ENCODE data around the gene PLEKHG4. TPM values are rescaled to one million over a fixed set of nuclear protein-coding genes. Genes with fewer than 3 reads are reported as not detected.

Gene PLEKHG4
- total RNA-seq, 1 experiment from 2014 or later = 38.5 TPM

DNA sequence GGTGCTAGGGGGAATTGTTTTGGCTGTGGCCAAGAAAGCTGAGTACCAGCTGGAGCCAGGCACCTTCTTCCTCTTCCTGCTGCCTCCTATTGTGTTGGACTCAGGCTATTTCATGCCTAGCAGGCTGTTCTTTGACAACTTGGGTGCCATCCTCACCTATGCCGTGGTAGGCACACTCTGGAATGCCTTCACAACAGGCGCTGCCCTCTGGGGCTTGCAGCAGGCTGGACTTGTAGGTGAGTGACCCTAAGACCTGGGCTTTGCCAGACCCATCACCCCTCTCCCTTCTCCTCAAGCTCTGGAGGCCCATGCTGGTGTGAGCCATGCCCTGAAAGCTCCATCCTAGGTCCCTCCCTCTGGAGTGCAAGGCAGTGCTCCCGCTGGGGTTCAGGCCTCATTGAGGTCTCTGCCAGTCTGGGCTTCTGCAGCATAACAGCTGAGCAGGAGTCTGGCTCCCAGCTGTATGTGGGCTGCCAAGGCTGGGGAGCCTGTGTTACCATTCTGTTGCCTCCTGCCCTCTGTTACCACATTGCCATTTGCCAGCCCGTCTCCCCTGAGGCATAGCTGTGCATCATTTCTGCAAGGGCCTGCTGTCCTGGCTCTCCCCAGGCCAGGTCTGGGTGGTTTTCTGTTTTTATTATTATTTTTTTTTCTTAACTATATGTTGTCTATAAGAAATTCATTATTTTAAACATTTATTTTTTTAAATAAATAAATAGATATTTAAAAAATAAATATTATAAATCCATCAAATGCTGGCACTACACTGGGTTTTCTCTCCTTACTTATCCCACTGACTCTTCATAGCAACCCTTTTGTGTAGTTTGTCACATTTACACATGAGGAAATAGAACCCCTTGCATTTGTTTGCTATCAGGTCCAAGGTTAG, 26.5 kb upstream of the PLEKHG4 start (continued):
- TF ChIP-seq, protein P1, sequence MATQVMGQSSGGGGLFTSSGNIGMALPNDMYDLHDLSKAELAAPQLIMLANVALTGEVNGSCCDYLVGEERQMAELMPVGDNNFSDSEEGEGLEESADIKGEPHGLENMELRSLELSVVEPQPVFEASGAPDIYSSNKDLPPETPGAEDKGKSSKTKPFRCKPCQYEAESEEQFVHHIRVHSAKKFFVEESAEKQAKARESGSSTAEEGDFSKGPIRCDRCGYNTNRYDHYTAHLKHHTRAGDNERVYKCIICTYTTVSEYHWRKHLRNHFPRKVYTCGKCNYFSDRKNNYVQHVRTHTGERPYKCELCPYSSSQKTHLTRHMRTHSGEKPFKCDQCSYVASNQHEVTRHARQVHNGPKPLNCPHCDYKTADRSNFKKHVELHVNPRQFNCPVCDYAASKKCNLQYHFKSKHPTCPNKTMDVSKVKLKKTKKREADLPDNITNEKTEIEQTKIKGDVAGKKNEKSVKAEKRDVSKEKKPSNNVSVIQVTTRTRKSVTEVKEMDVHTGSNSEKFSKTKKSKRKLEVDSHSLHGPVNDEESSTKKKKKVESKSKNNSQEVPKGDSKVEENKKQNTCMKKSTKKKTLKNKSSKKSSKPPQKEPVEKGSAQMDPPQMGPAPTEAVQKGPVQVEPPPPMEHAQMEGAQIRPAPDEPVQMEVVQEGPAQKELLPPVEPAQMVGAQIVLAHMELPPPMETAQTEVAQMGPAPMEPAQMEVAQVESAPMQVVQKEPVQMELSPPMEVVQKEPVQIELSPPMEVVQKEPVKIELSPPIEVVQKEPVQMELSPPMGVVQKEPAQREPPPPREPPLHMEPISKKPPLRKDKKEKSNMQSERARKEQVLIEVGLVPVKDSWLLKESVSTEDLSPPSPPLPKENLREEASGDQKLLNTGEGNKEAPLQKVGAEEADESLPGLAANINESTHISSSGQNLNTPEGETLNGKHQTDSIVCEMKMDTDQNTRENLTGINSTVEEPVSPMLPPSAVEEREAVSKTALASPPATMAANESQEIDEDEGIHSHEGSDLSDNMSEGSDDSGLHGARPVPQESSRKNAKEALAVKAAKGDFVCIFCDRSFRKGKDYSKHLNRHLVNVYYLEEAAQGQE (IDR thresholded peaks at IDR 0.05; ENCODE audit: low read depth) = no peak
- TF ChIP-seq ZNF274 (IDR thresholded peaks at IDR 0.05; ENCODE audit: low read depth, low read length) (no peak), CBX3 (IDR thresholded peaks at IDR 0.05; ENCODE audit: low read depth) (no peak), SIN3A (IDR thresholded peaks at IDR 0.05; ENCODE audit: low read depth) (no peak), ZFX (IDR thresholded peaks at IDR 0.05) (no peak), POLR2AphosphoS5 (IDR thresholded peaks at IDR 0.05; ENCODE audit: low read depth, low read length) (no peak)

DNA sequence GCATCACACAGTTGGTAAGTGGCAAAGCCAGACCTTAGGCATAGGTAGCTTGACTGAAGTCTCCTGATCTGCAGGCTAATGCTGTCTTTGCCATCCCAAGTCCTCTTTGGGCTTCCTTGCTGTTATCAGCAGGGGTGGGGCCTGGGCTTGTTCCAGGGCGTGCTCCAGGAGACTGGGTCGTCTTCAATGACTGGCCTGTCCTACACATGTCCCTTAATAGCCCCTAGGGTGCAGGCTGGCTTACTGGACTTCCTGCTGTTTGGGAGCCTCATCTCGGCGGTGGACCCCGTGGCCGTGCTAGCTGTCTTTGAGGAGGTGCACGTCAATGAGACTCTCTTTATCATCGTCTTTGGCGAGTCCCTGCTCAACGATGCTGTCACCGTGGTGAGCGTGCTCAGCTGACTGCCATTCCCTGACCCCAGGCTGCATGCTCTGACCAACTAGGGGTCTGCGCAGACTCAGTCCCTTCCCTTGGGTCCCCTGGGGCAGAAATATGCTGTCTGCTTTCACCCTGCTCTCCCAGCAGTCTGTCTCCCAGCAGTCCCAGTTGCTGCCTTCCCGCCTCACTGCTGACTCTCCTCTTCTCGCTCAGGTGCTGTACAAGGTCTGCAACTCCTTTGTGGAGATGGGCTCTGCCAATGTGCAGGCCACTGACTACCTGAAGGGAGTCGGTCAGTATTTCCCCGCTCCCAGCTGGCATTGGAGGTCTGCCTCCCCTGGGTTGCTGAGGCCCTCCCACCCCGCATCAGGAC, 24.4 kb upstream of the PLEKHG4 start:
- BruUV-seq (replicated peaks) = no TSS peak
- Histone ChIP-seq H3K9me3 (ENCODE audit: control insufficient read depth in 1 of 2, insufficient read depth in 1 of 2, low read depth in 1 of 2, low read length in 2 of 2) (no peaks in the 10 kb centered on the region), H3K36me3 (ENCODE audit: control insufficient read depth in 1 of 2, insufficient read depth in 2 of 2, low read length in 2 of 2) (no peaks in the 10 kb centered on the region; a peak in 1 of 4 replicates), H3K27me3 (ENCODE audit: insufficient read depth, low read length) (no peaks in the 10 kb centered on the region), H2AFZ (ENCODE audit: low read depth, low read length, poor library complexity, severe bottlenecking) (no peak overlapping the region), H4K20me1 (ENCODE audit: insufficient read depth) (no peaks in the 10 kb centered on the region), H3K79me2 (ENCODE audit: insufficient read depth, low read length) (no peaks in the 10 kb centered on the region), H3K9me2 (ENCODE audit: insufficient read depth) (no peaks in the 10 kb centered on the region), H3K4me2 (ENCODE audit: low read length) (no peak overlapping the region), H3K27ac (ENCODE audit: low read depth, low read length) (no peak overlapping the region), H3K4me3 (replicated peaks in 1 of 2; ENCODE audit: low read depth in 1 of 2, low read length in 2 of 2) (no peak overlapping the region), H3K4me1 (ENCODE audit: control insufficient read depth in 1 of 2, insufficient read depth in 2 of 2, low read length in 2 of 2) (no peaks in the 10 kb centered on the region), H3K9ac (ENCODE audit: low read length) (no peak overlapping the region)
- DNase-seq (ENCODE audit: low read depth, low spot score) = no peak
- ATAC-seq = no peak
- ChIA-PET RAD21 (ENCODE audit: low non-redundant PET in 1 of 2, low total read pairs in 2 of 2, uncharacterized antibody in 2 of 2, unreplicated experiment in 2 of 2) (no interaction called here), POLR2A (no interaction called here), CTCF (no interaction called here)
- intact Hi-C loops (cut with micrococcal nuclease) = no loop called here
- TF ChIP-seq, protein P2, sequence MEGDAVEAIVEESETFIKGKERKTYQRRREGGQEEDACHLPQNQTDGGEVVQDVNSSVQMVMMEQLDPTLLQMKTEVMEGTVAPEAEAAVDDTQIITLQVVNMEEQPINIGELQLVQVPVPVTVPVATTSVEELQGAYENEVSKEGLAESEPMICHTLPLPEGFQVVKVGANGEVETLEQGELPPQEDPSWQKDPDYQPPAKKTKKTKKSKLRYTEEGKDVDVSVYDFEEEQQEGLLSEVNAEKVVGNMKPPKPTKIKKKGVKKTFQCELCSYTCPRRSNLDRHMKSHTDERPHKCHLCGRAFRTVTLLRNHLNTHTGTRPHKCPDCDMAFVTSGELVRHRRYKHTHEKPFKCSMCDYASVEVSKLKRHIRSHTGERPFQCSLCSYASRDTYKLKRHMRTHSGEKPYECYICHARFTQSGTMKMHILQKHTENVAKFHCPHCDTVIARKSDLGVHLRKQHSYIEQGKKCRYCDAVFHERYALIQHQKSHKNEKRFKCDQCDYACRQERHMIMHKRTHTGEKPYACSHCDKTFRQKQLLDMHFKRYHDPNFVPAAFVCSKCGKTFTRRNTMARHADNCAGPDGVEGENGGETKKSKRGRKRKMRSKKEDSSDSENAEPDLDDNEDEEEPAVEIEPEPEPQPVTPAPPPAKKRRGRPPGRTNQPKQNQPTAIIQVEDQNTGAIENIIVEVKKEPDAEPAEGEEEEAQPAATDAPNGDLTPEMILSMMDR (IDR thresholded peaks at IDR 0.05 in 2 of 3, conservative IDR thresholded peaks at IDR 0.05 in 1 of 3; ENCODE audit: borderline replicate concordance in 1 of 3, insufficient read depth in 1 of 3, low read depth in 2 of 3, low read length in 2 of 3) = no peak
- no peak for TF ChIP-seq SIN3A (IDR thresholded peaks at IDR 0.05; ENCODE audit: low read depth)
- no peak for TF ChIP-seq EZH2 (IDR thresholded peaks at IDR 0.05)
- no peak for TF ChIP-seq POLR2A (IDR thresholded peaks at IDR 0.05; ENCODE audit: borderline replicate concordance, extremely low read depth, insufficient read depth, insufficient read length)
- no peak for TF ChIP-seq CBX3 (IDR thresholded peaks at IDR 0.05; ENCODE audit: low read depth)
- TF ChIP-seq, protein P3, sequence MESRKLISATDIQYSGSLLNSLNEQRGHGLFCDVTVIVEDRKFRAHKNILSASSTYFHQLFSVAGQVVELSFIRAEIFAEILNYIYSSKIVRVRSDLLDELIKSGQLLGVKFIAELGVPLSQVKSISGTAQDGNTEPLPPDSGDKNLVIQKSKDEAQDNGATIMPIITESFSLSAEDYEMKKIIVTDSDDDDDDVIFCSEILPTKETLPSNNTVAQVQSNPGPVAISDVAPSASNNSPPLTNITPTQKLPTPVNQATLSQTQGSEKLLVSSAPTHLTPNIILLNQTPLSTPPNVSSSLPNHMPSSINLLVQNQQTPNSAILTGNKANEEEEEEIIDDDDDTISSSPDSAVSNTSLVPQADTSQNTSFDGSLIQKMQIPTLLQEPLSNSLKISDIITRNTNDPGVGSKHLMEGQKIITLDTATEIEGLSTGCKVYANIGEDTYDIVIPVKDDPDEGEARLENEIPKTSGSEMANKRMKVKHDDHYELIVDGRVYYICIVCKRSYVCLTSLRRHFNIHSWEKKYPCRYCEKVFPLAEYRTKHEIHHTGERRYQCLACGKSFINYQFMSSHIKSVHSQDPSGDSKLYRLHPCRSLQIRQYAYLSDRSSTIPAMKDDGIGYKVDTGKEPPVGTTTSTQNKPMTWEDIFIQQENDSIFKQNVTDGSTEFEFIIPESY (IDR thresholded peaks at IDR 0.05; ENCODE audit: extremely low read depth, insufficient replicate concordance, low read length) = no peak
- no peak for TF ChIP-seq TCF7L2 (IDR thresholded peaks at IDR 0.05; ENCODE audit: borderline replicate concordance, extremely low read depth, insufficient read depth, insufficient read length)
- no peak for TF ChIP-seq SRF (IDR thresholded peaks at IDR 0.05; ENCODE audit: low read depth)
- no peak for TF ChIP-seq ZNF274 (IDR thresholded peaks at IDR 0.05; ENCODE audit: low read depth, low read length)
- TF ChIP-seq ELF1 (IDR thresholded peaks at IDR 0.05; ENCODE audit: borderline replicate concordance, low read depth) = no peak
- no peak for TF ChIP-seq JUND (IDR thresholded peaks at IDR 0.05)
- no peak for TF ChIP-seq ZFX (IDR thresholded peaks at IDR 0.05)
- TF ChIP-seq EZH2phosphoT487 (IDR thresholded peaks at IDR 0.05; ENCODE audit: borderline replicate concordance) = no peak

Measured in HCT116 (cell line).